ENCODE data around the gene TIPARP.

- no peak for TF ChIP-seq CTCF (IDR thresholded peaks at IDR 0.05)
- no peak for TF ChIP-seq EZH2 (IDR thresholded peaks at IDR 0.05; ENCODE audit: borderline replicate concordance, insufficient read depth, low read depth, low read length, poor library complexity, severe bottlenecking)
Measured at GRCh38 chr3:156702367-156702766, 28.0 kb downstream of the TIPARP start.
